CD8-positive, alpha-beta memory T cell (primary cell): Measurements from ENCODE around the gene LSR. TPM values are rescaled to one million over a fixed set of nuclear protein-coding genes. Genes with fewer than 3 reads are reported as not detected.

ENCODE experiments used
- CTCF ChIA-PET: fragments of 350-600 bp; sonication (Branson Sonifier 250); formaldehyde crosslinking; loops from one replicate; lab custom pipeline; 2021; ENCODE audit warnings: antibody characterized with exemption; lab: Charles Lee
- POLR2A ChIA-PET: fragments of 350-600 bp; sonication (Branson Sonifier 250); formaldehyde crosslinking; loops from one replicate; lab custom pipeline; 2021; ENCODE audit warnings: antibody characterized with exemption; lab: Charles Lee
- DNase-seq, 5 donors: peaks; one replicate each; pipeline versions ENCODE4 v3.0.0 to v3.0.0-alpha.2; 2020 to 2022; ENCODE audit warnings: mixed read lengths in 1 of 5
- H3K27ac ChIP-seq: one replicate; pipeline ENCODE4 v1.7.0; 2013; ENCODE audit warnings: low read depth, mild to moderate bottlenecking, low read length, moderate library complexity
- H3K27me3 ChIP-seq: 2 replicates; pipeline ENCODE4 v1.7.0; 2013; ENCODE audit warnings: low read length, mild to moderate bottlenecking; ENCODE audit not compliant: insufficient read depth, poor library complexity, severe bottlenecking
- H3K36me3 ChIP-seq: 2 replicates; pipeline ENCODE4 v1.7.0; 2013; ENCODE audit warnings: mild to moderate bottlenecking, low read length, moderate library complexity; ENCODE audit not compliant: insufficient read depth
- H3K4me1 ChIP-seq: 2 replicates; pipeline ENCODE4 v1.7.0; 2013; ENCODE audit warnings: mild to moderate bottlenecking, low read length, moderate library complexity; ENCODE audit not compliant: insufficient read depth
- H3K4me3 ChIP-seq: 2 replicates; pipeline ENCODE4 v1.7.0; 2013; ENCODE audit warnings: mild to moderate bottlenecking, low read length
- H3K9me3 ChIP-seq: 2 replicates; pipeline ENCODE4 v1.7.0; 2013; ENCODE audit warnings: mild to moderate bottlenecking, low read length
- H3K27ac Mint-ChIP-seq, 8 donors: one replicate each; pipeline ENCODE4 v1.8.0; 2020 to 2021; ENCODE audit warnings: mixed read lengths in 8 of 8, mild to moderate bottlenecking in 6 of 8, inconsistent platforms in 3 of 8, moderate library complexity in 3 of 8
- H3K27me3 Mint-ChIP-seq, 2 donors: one replicate each; pipeline ENCODE4 v1.8.0; 2020 to 2021; ENCODE audit warnings: mixed read lengths in 2 of 2, mild to moderate bottlenecking in 1 of 2, moderate library complexity in 1 of 2
- H3K36me3 Mint-ChIP-seq, 3 donors: one replicate each; pipeline ENCODE4 v1.8.0; 2020 to 2021; ENCODE audit warnings: mixed read lengths in 3 of 3, inconsistent platforms in 1 of 3, mild to moderate bottlenecking in 1 of 3
- H3K4me1 Mint-ChIP-seq, 3 donors: one replicate each; pipeline ENCODE4 v1.8.0; 2020 to 2021; ENCODE audit warnings: mixed read lengths in 3 of 3, inconsistent platforms in 1 of 3, mild to moderate bottlenecking in 1 of 3
- H3K4me3 Mint-ChIP-seq, 7 donors: one replicate each; pipeline ENCODE4 v1.8.0; 2020 to 2021; ENCODE audit warnings: mixed read lengths in 7 of 7, mild to moderate bottlenecking in 6 of 7, moderate library complexity in 4 of 7, inconsistent platforms in 2 of 7
- H3K9me3 Mint-ChIP-seq, 5 donors: one replicate each; pipeline ENCODE4 v1.8.0; 2020 to 2022; ENCODE audit warnings: mixed read lengths in 5 of 5, mild to moderate bottlenecking in 3 of 5, moderate library complexity in 2 of 5, inconsistent platforms in 1 of 5
- polyA plus RNA-seq: library from polyadenylated mRNA; unstranded; fragments of 300-500 nt; fragmentation: Illumina TruSeq; gene quantifications from one replicate; pipeline ENCODE4 v1.2.3, GENCODE V29; 2021
- total RNA-seq, 2 experiments: library from RNA; stranded (reverse); gene quantifications; one replicate each; pipeline ENCODE4 v1.2.3, GENCODE V29; 2021

LSR gene
- 10 to 100 TPM; 23.5 to 27.5 TPM for total RNA-seq
- polyA plus RNA-seq: 77.8 TPM

GRCh38 chr19:35248310-35249145 is at the start of gene LSR:
TSS of gene LSR (plus strand) at chr19:35249002. CDS start at chr19:35249023, 21 bp downstream.
- ChIA-PET CTCF (interaction anchor here (1.1 kb wide), 1 partner anchor 49 kb away, joined by 3 read pairs; no protein-coding TSS in a partner anchor), POLR2A (interaction anchor here (0.7 to 1.5 kb wide), 3 partner anchors 35 to 37 kb away, joined by 3 to 5 read pairs (median 4); no protein-coding TSS in a partner anchor)
- peaks cover 4 to 40% (median 5%) of the 10 kb centered on the region in 3 donors for H3K36me3 Mint-ChIP-seq
- peak; percentile 56 to 92 (median 82) for DNase-seq
- peak within 1 kb of the TSS; percentile 84 to 96 (median 94) for H3K4me3 Mint-ChIP-seq
- no peaks in the 10 kb centered on the region for H3K9me3 ChIP-seq
- peaks cover 14 to 15% of the 10 kb centered on the region in 2 donors for H3K27me3 Mint-ChIP-seq
- H3K4me1 Mint-ChIP-seq: peaks cover 32 to 50% (median 42%) of the 10 kb centered on the region in 3 donors
- peak within 1 kb of the TSS; percentile 89 to 96 (median 94) for H3K27ac Mint-ChIP-seq
- H3K27me3 ChIP-seq: no peaks in the 10 kb centered on the region
- H3K27ac ChIP-seq: peak within 1 kb of the TSS; percentile 88
- peaks cover 0 to 14% (median 11%) of the 10 kb centered on the region in 5 donors for H3K9me3 Mint-ChIP-seq
- peak within 1 kb of the TSS; percentile 76 for H3K4me3 ChIP-seq
- H3K4me1 ChIP-seq: peaks cover 11% of the 10 kb centered on the region
- no peaks in the 10 kb centered on the region for H3K36me3 ChIP-seq

- ChIA-PET POLR2A (interaction anchor here (0.6 kb wide), 1 partner anchor 226 kb away, joined by 3 read pairs; no protein-coding TSS in a partner anchor), CTCF (interaction anchor here (1.1 to 2.6 kb wide), 6 partner anchors 12 to 57 kb away, joined by 3 to 7 read pairs (median 4); partner anchors contain the start of gene FXYD5)
- H3K36me3 Mint-ChIP-seq: no peaks in the 10 kb centered on the region
- Histone ChIP-seq H3K4me3 (no peak overlapping the region), H3K36me3 (no peaks in the 10 kb centered on the region), H3K27me3 (no peaks in the 10 kb centered on the region), H3K27ac (no peak overlapping the region), H3K9me3 (no peaks in the 10 kb centered on the region), H3K4me1 (peaks cover 14% of the 10 kb centered on the region)
- peaks cover 32 to 38% (median 34%) of the 10 kb centered on the region in 3 donors for H3K4me1 Mint-ChIP-seq
- H3K27ac Mint-ChIP-seq: peak overlapping the region in 1 of 8 donors; percentile 24
- no peaks in the 10 kb centered on the region for H3K9me3 Mint-ChIP-seq
- H3K4me3 Mint-ChIP-seq: no peak overlapping the region
- peaks cover 4% of the 10 kb centered on the region in 2 donors for H3K27me3 Mint-ChIP-seq
- DNase-seq: no peak
Observed at GRCh38 chr19:35199481-35199880, 49.3 kb upstream of the LSR start.

- H3K9me3 Mint-ChIP-seq: peaks cover 0 to 2% (median 0%) of the 10 kb centered on the region in 5 donors
- H3K27ac Mint-ChIP-seq: peak overlapping the region; percentile 6 to 97 (median 78)
- peaks cover 60 to 70% (median 64%) of the 10 kb centered on the region in 3 donors for H3K4me1 Mint-ChIP-seq
- peak overlapping the region in 2 of 7 donors; percentile 25 to 56 for H3K4me3 Mint-ChIP-seq
- Histone ChIP-seq H3K36me3 (no peaks in the 10 kb centered on the region), H3K9me3 (no peaks in the 10 kb centered on the region), H3K4me1 (peaks cover 49% of the 10 kb centered on the region), H3K27ac (no peak overlapping the region), H3K4me3 (no peak overlapping the region), H3K27me3 (no peaks in the 10 kb centered on the region)
- CTCF ChIA-PET: interaction anchor here (1.2 to 1.6 kb wide), 3 partner anchors 14 to 136 kb away, joined by 3 to 4 read pairs (median 3); no protein-coding TSS in a partner anchor
- peaks cover 0 to 2% (median 0%) of the 10 kb centered on the region in 3 donors for H3K36me3 Mint-ChIP-seq
- POLR2A ChIA-PET: interaction anchor here (0.6 to 2.1 kb wide), 2 partner anchors 9 kb away, joined by 3 to 5 read pairs; no protein-coding TSS in a partner anchor
- peaks cover 0 to 2% of the 10 kb centered on the region in 2 donors for H3K27me3 Mint-ChIP-seq
- DNase-seq: no peak
Observed at GRCh38 chr19:35202722-35203688, 45.8 kb upstream of the LSR start.

GRCh38 chr19:35204799-35205732 is 43.7 kb upstream of the LSR start:
- peaks cover 0 to 4% (median 0%) of the 10 kb centered on the region in 5 donors for H3K9me3 Mint-ChIP-seq
- H3K36me3 Mint-ChIP-seq: peaks cover 0 to 4% (median 0%) of the 10 kb centered on the region in 3 donors
- no peaks in the 10 kb centered on the region for H3K27me3 ChIP-seq
- no peaks in the 10 kb centered on the region for H3K27me3 Mint-ChIP-seq
- no peaks in the 10 kb centered on the region for H3K9me3 ChIP-seq
- H3K27ac ChIP-seq: peak overlapping the region; percentile 53
- H3K36me3 ChIP-seq: no peaks in the 10 kb centered on the region
- peaks cover 65% of the 10 kb centered on the region for H3K4me1 ChIP-seq
- peak overlapping the region; percentile 25 for H3K4me3 ChIP-seq
- ChIA-PET POLR2A (interaction anchor here (0.7 to 1.0 kb wide), 2 partner anchors 16 to 63 kb away, joined by 3 to 4 read pairs; no protein-coding TSS in a partner anchor), CTCF (interaction anchor here (1.0 to 1.6 kb wide), 4 partner anchors 11 to 138 kb away, joined by 3 to 4 read pairs (median 4); no protein-coding TSS in a partner anchor)
- peaks cover 58 to 75% (median 70%) of the 10 kb centered on the region in 3 donors for H3K4me1 Mint-ChIP-seq
- H3K27ac Mint-ChIP-seq: peak overlapping the region; percentile 91 to 99 (median 98)
- H3K4me3 Mint-ChIP-seq: peak overlapping the region in 5 of 7 donors; percentile 34 to 61 (median 56)
- no peak for DNase-seq

GRCh38 chr19:35205733-35206323 is 43.0 kb upstream of the LSR start:
- Histone ChIP-seq H3K4me3 (peak overlapping the region; percentile 1), H3K4me1 (peaks cover 69% of the 10 kb centered on the region), H3K27ac (peak overlapping the region; percentile 53), H3K36me3 (no peaks in the 10 kb centered on the region), H3K27me3 (no peaks in the 10 kb centered on the region), H3K9me3 (no peaks in the 10 kb centered on the region)
- H3K27me3 Mint-ChIP-seq: peaks cover 0 to under 1% of the 10 kb centered on the region in 2 donors
- CTCF ChIA-PET: interaction anchor here (0.9 to 1.9 kb wide), 6 partner anchors 10 to 289 kb away, joined by 3 to 7 read pairs (median 3); no protein-coding TSS in a partner anchor
- peaks cover 0 to 4% (median 0%) of the 10 kb centered on the region in 5 donors for H3K9me3 Mint-ChIP-seq
- H3K4me3 Mint-ChIP-seq: peak overlapping the region in 6 of 7 donors; percentile 37 to 69 (median 59)
- POLR2A ChIA-PET: interaction anchor here (0.7 to 1.8 kb wide), 5 partner anchors 35 to 64 kb away, joined by 3 to 4 read pairs (median 3); partner anchors contain the start of gene FXYD5
- H3K4me1 Mint-ChIP-seq: peaks cover 60 to 76% (median 74%) of the 10 kb centered on the region in 3 donors
- DNase-seq: no peak
- peak overlapping the region; percentile 91 to 99 (median 98) for H3K27ac Mint-ChIP-seq
- peaks cover 0 to 4% (median 0%) of the 10 kb centered on the region in 3 donors for H3K36me3 Mint-ChIP-seq

GRCh38 chr19:35206379-35206778 is 42.4 kb upstream of the LSR start:
- Mint-ChIP-seq H3K27ac (peak overlapping the region; percentile 91 to 99 (median 98)), H3K4me3 (peak overlapping the region; percentile 3 to 69 (median 61)), H3K9me3 (peaks cover 0 to 4% (median 0%) of the 10 kb centered on the region in 5 donors), H3K4me1 (peaks cover 62 to 77% (median 75%) of the 10 kb centered on the region in 3 donors), H3K36me3 (peaks cover 0 to 4% (median 0%) of the 10 kb centered on the region in 3 donors), H3K27me3 (peaks cover 0 to 1% of the 10 kb centered on the region in 2 donors)
- ChIA-PET POLR2A (interaction anchor here (0.7 to 1.8 kb wide), 4 partner anchors 34 to 52 kb away, joined by 3 to 4 read pairs (median 3); partner anchors contain the start of gene FXYD5), CTCF (interaction anchor here (0.9 to 1.9 kb wide), 5 partner anchors 10 to 289 kb away, joined by 3 to 7 read pairs (median 3); no protein-coding TSS in a partner anchor)
- Histone ChIP-seq H3K4me1 (peaks cover 74% of the 10 kb centered on the region), H3K27ac (peak overlapping the region; percentile 44), H3K27me3 (no peaks in the 10 kb centered on the region), H3K36me3 (no peaks in the 10 kb centered on the region), H3K4me3 (peak overlapping the region; percentile 1), H3K9me3 (no peaks in the 10 kb centered on the region)
- peak; percentile 34 to 81 (median 74) for DNase-seq
